ENCODE measurements around the gene TNFSF8. TPM values are rescaled to one million over a fixed set of nuclear protein-coding genes. Genes with fewer than 3 reads are reported as not detected.

The TNFSF8 gene
- total and polyA plus RNA-seq, 4 experiments from 2014 or later = 43.2 to 108 (median 64.5) TPM

GRCh38 chr9:114929201-114929600 lies 1.2 kb downstream of the TNFSF8 start:
- Mint-ChIP-seq H3K27ac (peak overlapping the region; percentile 88 to 98 (median 98)), H3K4me3 (peak overlapping the region; percentile 83 to 100 (median 92)), H3K4me1 (peaks cover 40 to 77% (median 54%) of the 10 kb centered on the region in 4 donors), H3K36me3 (peaks cover 11 to 42% of the 10 kb centered on the region in 2 donors), H3K9me3 (no peaks in the 10 kb centered on the region), H3K27me3 (no peaks in the 10 kb centered on the region)
- POLR2A ChIA-PET (ENCODE audit: partially characterized antibody) = interaction anchor here (0.9 to 6.7 kb wide), 29 partner anchors 11 to 544 kb away, joined by 3 to 150 read pairs (median 8); partner anchors contain the start of genes AKNA, ATP6V1G1 and TEX48
- Histone ChIP-seq H3K4me1 (ENCODE audit: insufficient read depth, low read length) (peaks cover 48% of the 10 kb centered on the region), H3K27me3 (ENCODE audit: insufficient read depth, low read length) (no peaks in the 10 kb centered on the region), H3K4me3 (ENCODE audit: low read length in 2 of 2) (peak overlapping the region; percentile 67 to 80), H3K36me3 (ENCODE audit: insufficient read depth, low read length) (no peaks in the 10 kb centered on the region), H3K27ac (ENCODE audit: low read depth, low read length) (peak overlapping the region; percentile 75), H3K9me3 (ENCODE audit: control insufficient read depth in 1 of 2, low read length in 2 of 2) (no peaks in the 10 kb centered on the region)
- CTCF ChIA-PET (ENCODE audit: partially characterized antibody) = interaction anchor here (0.7 to 6.7 kb wide), 19 partner anchors 8 to 576 kb away, joined by 3 to 90 read pairs (median 4); no protein-coding TSS in a partner anchor
- intact Hi-C loops (cut with micrococcal nuclease) = loop anchor here (1.0 to 10.0 kb wide), 6 partner anchors 8 to 544 kb away; partner anchors contain the start of gene AKNA
- peak; percentile 49 to 78 (median 75) for DNase-seq

DNA sequence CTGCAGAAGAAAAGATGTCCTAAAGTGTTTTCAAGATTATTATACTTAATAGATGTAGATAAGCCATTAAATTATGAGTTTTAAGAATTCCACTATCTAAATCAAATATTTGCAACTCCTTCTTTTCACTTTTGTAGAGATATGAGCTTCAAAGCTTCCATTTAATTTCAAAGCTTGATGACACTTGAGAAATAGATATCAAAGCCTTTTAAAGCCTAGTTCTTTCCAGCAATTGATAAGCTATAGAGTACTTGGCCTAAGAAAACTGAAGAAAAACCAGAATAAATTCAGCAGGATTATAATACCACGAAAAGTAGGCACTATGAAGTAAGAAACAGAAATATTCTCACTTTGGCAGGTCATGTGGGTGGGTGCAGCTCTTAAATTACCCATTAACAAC lies 1.7 kb downstream of the TNFSF8 start:
- H3K4me3 ChIP-seq (ENCODE audit: low read length in 2 of 2) = peak overlapping the region; percentile 67 to 80
- POLR2A ChIA-PET (ENCODE audit: partially characterized antibody) = interaction anchor here (0.9 to 6.7 kb wide), 28 partner anchors 11 to 543 kb away, joined by 3 to 150 read pairs (median 8); partner anchors contain the start of genes AKNA and TEX48
- no peaks in the 10 kb centered on the region for H3K27me3 ChIP-seq (ENCODE audit: insufficient read depth, low read length)
- H3K27ac Mint-ChIP-seq = peak overlapping the region; percentile 88 to 98 (median 98)
- no peak for DNase-seq
- H3K27me3 Mint-ChIP-seq = no peaks in the 10 kb centered on the region
- H3K9me3 Mint-ChIP-seq = no peaks in the 10 kb centered on the region
- H3K9me3 ChIP-seq (ENCODE audit: control insufficient read depth in 1 of 2, low read length in 2 of 2) = no peaks in the 10 kb centered on the region
- peaks cover 11 to 42% of the 10 kb centered on the region in 2 donors for H3K36me3 Mint-ChIP-seq
- H3K4me1 Mint-ChIP-seq = peaks cover 42 to 79% (median 58%) of the 10 kb centered on the region in 4 donors
- intact Hi-C loops (cut with micrococcal nuclease) = loop anchor here (1.0 to 10.0 kb wide), 6 partner anchors 7 to 544 kb away; partner anchors contain the start of gene AKNA
- CTCF ChIA-PET (ENCODE audit: partially characterized antibody) = interaction anchor here (1.0 to 6.7 kb wide), 18 partner anchors 8 to 441 kb away, joined by 3 to 90 read pairs (median 4); no protein-coding TSS in a partner anchor
- no peaks in the 10 kb centered on the region for H3K36me3 ChIP-seq (ENCODE audit: insufficient read depth, low read length)
- peak overlapping the region; percentile 83 to 100 (median 92) for H3K4me3 Mint-ChIP-seq
- peaks cover 54% of the 10 kb centered on the region for H3K4me1 ChIP-seq (ENCODE audit: insufficient read depth, low read length)
- peak overlapping the region; percentile 75 for H3K27ac ChIP-seq (ENCODE audit: low read depth, low read length)

DNA sequence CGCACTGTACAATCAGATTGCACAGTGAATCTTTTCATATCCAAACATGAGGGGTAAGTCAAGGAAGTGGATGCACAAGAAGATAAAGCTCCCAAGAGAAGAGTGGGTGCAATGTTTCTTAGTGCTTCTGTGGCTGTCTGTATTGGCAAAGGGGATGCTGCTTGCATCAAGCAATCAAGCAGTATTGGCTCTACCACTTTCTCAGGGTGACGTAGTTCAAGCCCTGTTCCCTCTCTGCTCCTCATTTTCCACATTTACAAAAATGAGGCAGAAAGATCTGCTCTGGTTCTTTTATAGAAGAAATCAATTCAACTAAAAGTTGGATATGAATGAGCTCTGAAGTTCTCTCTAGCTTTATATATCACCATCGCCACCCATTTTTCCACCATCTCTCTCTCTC lies 2.3 kb downstream of the TNFSF8 start:
- Mint-ChIP-seq H3K27me3 (no peaks in the 10 kb centered on the region), H3K27ac (peak overlapping the region; percentile 88 to 98 (median 98)), H3K4me3 (peak overlapping the region; percentile 83 to 100 (median 92)), H3K9me3 (no peaks in the 10 kb centered on the region), H3K4me1 (peaks cover 45 to 82% (median 61%) of the 10 kb centered on the region in 4 donors), H3K36me3 (peaks cover 12 to 44% of the 10 kb centered on the region in 2 donors)
- H3K9me3 ChIP-seq (ENCODE audit: control insufficient read depth in 1 of 2, low read length in 2 of 2) = no peaks in the 10 kb centered on the region
- no peaks in the 10 kb centered on the region for H3K36me3 ChIP-seq (ENCODE audit: insufficient read depth, low read length)
- peak overlapping the region; percentile 75 for H3K27ac ChIP-seq (ENCODE audit: low read depth, low read length)
- intact Hi-C loops (cut with micrococcal nuclease) = loop anchor here (2.0 to 10.0 kb wide), 5 partner anchors 13 to 543 kb away; partner anchors contain the start of gene AKNA
- no peaks in the 10 kb centered on the region for H3K27me3 ChIP-seq (ENCODE audit: insufficient read depth, low read length)
- ChIA-PET POLR2A (ENCODE audit: partially characterized antibody) (interaction anchor here (0.9 to 6.7 kb wide), 18 partner anchors 11 to 543 kb away, joined by 3 to 150 read pairs (median 12); partner anchors contain the start of gene TEX48), CTCF (ENCODE audit: partially characterized antibody) (interaction anchor here (1.1 to 6.7 kb wide), 12 partner anchors 8 to 441 kb away, joined by 3 to 90 read pairs (median 7); no protein-coding TSS in a partner anchor)
- no peak for DNase-seq
- peaks cover 59% of the 10 kb centered on the region for H3K4me1 ChIP-seq (ENCODE audit: insufficient read depth, low read length)
- H3K4me3 ChIP-seq (ENCODE audit: low read length in 2 of 2) = peak overlapping the region; percentile 67 to 80

GRCh38 chr9:114925672-114926071 lies 4.7 kb downstream of the TNFSF8 start:
- intact Hi-C loops (cut with micrococcal nuclease) = loop anchor here (10.0 kb wide), 3 partner anchors 69 to 541 kb away; partner anchors contain the start of gene AKNA
- Mint-ChIP-seq H3K4me3 (peak overlapping the region; percentile 77 to 87 (median 81)), H3K9me3 (peaks cover 0 to 2% (median 0%) of the 10 kb centered on the region in 8 donors), H3K27me3 (no peaks in the 10 kb centered on the region), H3K36me3 (peaks cover 23 to 65% of the 10 kb centered on the region in 2 donors), H3K27ac (peak overlapping the region; percentile 60 to 92 (median 73)), H3K4me1 (peaks cover 59 to 93% (median 68%) of the 10 kb centered on the region in 4 donors)
- DNase-seq = no peak
- Histone ChIP-seq H3K4me3 (ENCODE audit: low read length in 2 of 2) (peak overlapping the region in 1 of 2 donors; percentile 3), H3K27me3 (ENCODE audit: insufficient read depth, low read length) (no peaks in the 10 kb centered on the region), H3K27ac (ENCODE audit: low read depth, low read length) (peak overlapping the region; percentile 7), H3K9me3 (ENCODE audit: control insufficient read depth in 1 of 2, low read length in 2 of 2) (no peaks in the 10 kb centered on the region), H3K36me3 (ENCODE audit: insufficient read depth, low read length) (no peaks in the 10 kb centered on the region), H3K4me1 (ENCODE audit: insufficient read depth, low read length) (peaks cover 68% of the 10 kb centered on the region)
- ChIA-PET CTCF (ENCODE audit: partially characterized antibody) (interaction anchor here (1.1 to 8.5 kb wide), 4 partner anchors 15 to 272 kb away, joined by 3 to 66 read pairs (median 8); no protein-coding TSS in a partner anchor), POLR2A (ENCODE audit: partially characterized antibody) (interaction anchor here (1.0 to 2.4 kb wide), 4 partner anchors 12 to 27 kb away, joined by 3 to 10 read pairs (median 4); no protein-coding TSS in a partner anchor)

DNA sequence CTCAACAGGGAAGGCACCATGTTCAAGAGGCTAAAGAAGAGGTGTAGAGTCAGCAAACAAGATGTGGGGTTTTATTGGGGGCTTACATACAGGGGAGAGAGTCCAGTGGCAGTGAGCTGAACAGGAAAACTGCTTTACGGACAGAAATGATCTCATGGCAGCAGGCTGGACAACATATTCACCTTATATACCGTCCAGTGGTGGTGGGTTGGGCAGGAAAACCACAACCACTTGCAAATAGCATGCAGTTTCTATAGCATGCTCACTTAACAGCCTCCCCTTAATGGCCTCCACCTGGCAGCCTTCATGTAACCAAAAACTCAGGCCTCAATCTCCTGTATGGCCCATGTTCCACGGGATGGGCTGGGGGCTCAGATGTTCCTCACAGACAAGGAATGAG lies 5.4 kb downstream of the TNFSF8 start:
- Histone ChIP-seq H3K4me1 (ENCODE audit: insufficient read depth, low read length) (peaks cover 73% of the 10 kb centered on the region), H3K27ac (ENCODE audit: low read depth, low read length) (no peak overlapping the region), H3K36me3 (ENCODE audit: insufficient read depth, low read length) (no peaks in the 10 kb centered on the region), H3K27me3 (ENCODE audit: insufficient read depth, low read length) (no peaks in the 10 kb centered on the region), H3K4me3 (ENCODE audit: low read length in 2 of 2) (peak overlapping the region in 1 of 2 donors; percentile 6), H3K9me3 (ENCODE audit: control insufficient read depth in 1 of 2, low read length in 2 of 2) (no peaks in the 10 kb centered on the region)
- peaks cover 27 to 64% of the 10 kb centered on the region in 2 donors for H3K36me3 Mint-ChIP-seq
- ChIA-PET CTCF (ENCODE audit: partially characterized antibody) (interaction anchor here (0.7 to 8.5 kb wide), 5 partner anchors 14 to 520 kb away, joined by 3 to 66 read pairs (median 3); no protein-coding TSS in a partner anchor), POLR2A (ENCODE audit: partially characterized antibody) (interaction anchor here (1.3 to 2.4 kb wide), 5 partner anchors 12 to 26 kb away, joined by 3 to 14 read pairs (median 5); no protein-coding TSS in a partner anchor)
- peaks cover 0 to 2% (median 0%) of the 10 kb centered on the region in 8 donors for H3K9me3 Mint-ChIP-seq
- peak overlapping the region in 6 of 7 donors; percentile 65 to 81 (median 76) for H3K27ac Mint-ChIP-seq
- peaks cover 60 to 93% (median 68%) of the 10 kb centered on the region in 4 donors for H3K4me1 Mint-ChIP-seq
- H3K4me3 Mint-ChIP-seq = peak overlapping the region; percentile 51 to 82 (median 68)
- no peak for DNase-seq
- H3K27me3 Mint-ChIP-seq = no peaks in the 10 kb centered on the region
- intact Hi-C loops (cut with micrococcal nuclease) = loop anchor here (10.0 kb wide), 3 partner anchors 70 to 540 kb away; partner anchors contain the start of gene AKNA

GRCh38 chr9:114924327-114924726 lies 6.1 kb downstream of the TNFSF8 start:
- H3K9me3 ChIP-seq (ENCODE audit: control insufficient read depth in 1 of 2, low read length in 2 of 2) = no peaks in the 10 kb centered on the region
- no peaks in the 10 kb centered on the region for H3K27me3 Mint-ChIP-seq
- H3K4me1 ChIP-seq (ENCODE audit: insufficient read depth, low read length) = peaks cover 80% of the 10 kb centered on the region
- H3K36me3 ChIP-seq (ENCODE audit: insufficient read depth, low read length) = no peaks in the 10 kb centered on the region
- H3K27ac ChIP-seq (ENCODE audit: low read depth, low read length) = no peak overlapping the region
- peaks cover 66 to 97% (median 75%) of the 10 kb centered on the region in 4 donors for H3K4me1 Mint-ChIP-seq
- H3K27me3 ChIP-seq (ENCODE audit: insufficient read depth, low read length) = no peaks in the 10 kb centered on the region
- peak overlapping the region in 6 of 7 donors; percentile 65 to 81 (median 78) for H3K27ac Mint-ChIP-seq
- peaks cover 27 to 65% of the 10 kb centered on the region in 2 donors for H3K36me3 Mint-ChIP-seq
- peaks cover 0 to 2% (median 0%) of the 10 kb centered on the region in 8 donors for H3K9me3 Mint-ChIP-seq
- ChIA-PET CTCF (ENCODE audit: partially characterized antibody) (interaction anchor here (0.7 to 8.5 kb wide), 6 partner anchors 13 to 519 kb away, joined by 3 to 66 read pairs (median 6); no protein-coding TSS in a partner anchor), POLR2A (ENCODE audit: partially characterized antibody) (interaction anchor here (0.9 to 2.4 kb wide), 6 partner anchors 10 to 189 kb away, joined by 3 to 14 read pairs (median 4); no protein-coding TSS in a partner anchor)
- no peak for DNase-seq
- peak overlapping the region in 1 of 2 donors; percentile 6 for H3K4me3 ChIP-seq (ENCODE audit: low read length in 2 of 2)
- peak overlapping the region; percentile 51 to 82 (median 68) for H3K4me3 Mint-ChIP-seq
- intact Hi-C loops (cut with micrococcal nuclease) = loop anchor here (10.0 kb wide), 3 partner anchors 70 to 540 kb away; partner anchors contain the start of gene AKNA

All from CD4-positive, alpha-beta memory T cell (primary cell).